HEK293 (cell line): ENCODE measurements around the gene ANO1.

Experiments
- CTCF ChIA-PET: fragments of 350-600 bp; formaldehyde crosslinking; extraction: SDS; loops from one replicate; lab custom pipeline; 2021; ENCODE audit warnings: antibody characterized with exemption; lab: Yijun Ruan, JAX
- POLR2A ChIA-PET: fragments of 300-600 bp; formaldehyde crosslinking; extraction: SDS; loops from one replicate; lab custom pipeline; 2020; ENCODE audit warnings: antibody characterized with exemption, inconsistent platforms; lab: Yijun Ruan, JAX
- H3K27ac ChIP-seq: fragments of 200-500 bp; sonication (Bioruptor generic); 2 replicates; pipeline ENCODE4 v1.5.1; 2014; ENCODE audit warnings: low read depth, low read length, control low read depth, inconsistent platforms; ENCODE audit errors: extremely low read depth
- H3K36me3 ChIP-seq, 2 experiments: fragments of 200-500 bp in 1 of 2; sonication (Bioruptor generic) in 1 of 2; 1 replicate in 1 of 2; 2 replicates in 1 of 2; pipeline ENCODE4 v1.5.1; 2014 to 2017; ENCODE audit warnings: inconsistent platforms in 2 of 2, low read length in 2 of 2; ENCODE audit not compliant: control insufficient read depth in 2 of 2, insufficient read depth in 1 of 2
- H3K4me1 ChIP-seq: fragments of 200-500 bp; sonication (Bioruptor generic); 2 replicates; pipeline ENCODE4 v1.5.1; 2014; ENCODE audit warnings: mild to moderate bottlenecking, low read length, inconsistent platforms; ENCODE audit not compliant: control insufficient read depth, insufficient read depth
- H3K4me3 ChIP-seq: 2 replicates; pipeline ENCODE4 v1.5.1; 2011; ENCODE audit warnings: low read depth, mild to moderate bottlenecking, control low read depth, low read length, moderate library complexity
- H3K9me3 ChIP-seq: fragments of 200-500 bp; sonication (Bioruptor generic); 2 replicates; pipeline ENCODE4 v1.5.1; 2014; ENCODE audit warnings: low read depth, low read length, inconsistent platforms; ENCODE audit not compliant: control insufficient read depth, insufficient read depth
- HOXD13 ChIP-seq: sonication (generic); formaldehyde crosslinking; IDR thresholded peaks from 2 replicates; pipeline ENCODE4 v1.8.0; 2022; ENCODE audit warnings: missing genetic modification reagents, borderline replicate concordance
- WT1 ChIP-seq: fragments of 450-650 bp; formaldehyde crosslinking; IDR thresholded peaks from 2 replicates; pipeline ENCODE4 v1.5.1; 2016; ENCODE audit warnings: missing biosample characterization, missing genetic modification characterization
- ZEB2 ChIP-seq: fragments of 450-650 bp; formaldehyde crosslinking; IDR thresholded peaks from 2 replicates; pipeline ENCODE4 v1.5.1; 2016; ENCODE audit warnings: missing biosample characterization, missing genetic modification characterization
- ZFHX2 ChIP-seq: fragments of 450-650 bp; formaldehyde crosslinking; conservative IDR thresholded peaks from 2 replicates; pipeline ENCODE4 v1.5.1; 2016; ENCODE audit warnings: missing biosample characterization, missing genetic modification characterization
- ZFP69B ChIP-seq: fragments of 450-650 bp; formaldehyde crosslinking; IDR thresholded peaks from 2 replicates; pipeline ENCODE4 v1.5.1; 2016; ENCODE audit warnings: missing biosample characterization, missing genetic modification characterization
- ZNF175 ChIP-seq: fragments of 450-650 bp; formaldehyde crosslinking; IDR thresholded peaks from 2 replicates; pipeline ENCODE4 v1.5.1; 2016; ENCODE audit warnings: missing biosample characterization, missing genetic modification characterization
- ZNF223 ChIP-seq: fragments of 450-650 bp; formaldehyde crosslinking; IDR thresholded peaks from 2 replicates; pipeline ENCODE4 v1.5.1; 2016; ENCODE audit warnings: missing biosample characterization, missing genetic modification characterization
- ZNF24 ChIP-seq: fragments of 450-650 bp; formaldehyde crosslinking; IDR thresholded peaks from 2 replicates; pipeline ENCODE4 v1.5.1; 2016; ENCODE audit warnings: missing biosample characterization, missing genetic modification characterization
- ZNF514 ChIP-seq: fragments of 450-650 bp; formaldehyde crosslinking; IDR thresholded peaks from 2 replicates; pipeline ENCODE4 v1.5.1; 2016; ENCODE audit warnings: missing biosample characterization, missing genetic modification characterization
- ZNF558 ChIP-seq: fragments of 450-650 bp; formaldehyde crosslinking; IDR thresholded peaks from 2 replicates; pipeline ENCODE4 v1.5.1; 2016; ENCODE audit warnings: missing biosample characterization, missing genetic modification characterization
- ZNF561 ChIP-seq: fragments of 450-650 bp; IDR thresholded peaks from 2 replicates; pipeline ENCODE4 v1.5.1; 2018; ENCODE audit warnings: missing biosample characterization, missing genetic modification characterization, borderline replicate concordance
- ZNF600 ChIP-seq: fragments of 450-650 bp; formaldehyde crosslinking; IDR thresholded peaks from 2 replicates; pipeline ENCODE4 v1.5.1; 2016; ENCODE audit warnings: missing biosample characterization, missing genetic modification characterization
- TF ChIP-seq, protein P1 (sequence below): sonication (generic); formaldehyde crosslinking; IDR thresholded peaks from 2 replicates; pipeline ENCODE4 v1.8.1; 2022; ENCODE audit warnings: mild to moderate bottlenecking, moderate library complexity, missing genetic modification reagents
- TF ChIP-seq, protein P2 (sequence below): fragments of 450-650 bp; formaldehyde crosslinking; IDR thresholded peaks from 2 replicates; pipeline ENCODE4 v1.5.1; 2016; ENCODE audit warnings: missing biosample characterization, missing genetic modification characterization
- TF ChIP-seq, protein P3 (sequence below): fragments of 450-650 bp; formaldehyde crosslinking; IDR thresholded peaks from 2 replicates; pipeline ENCODE4 v1.5.1; 2016; ENCODE audit warnings: missing biosample characterization, missing genetic modification characterization
- TF ChIP-seq, protein P4 (sequence below): fragments of 450-650 bp; formaldehyde crosslinking; IDR thresholded peaks from 2 replicates; pipeline ENCODE4 v1.5.1; 2016; ENCODE audit warnings: missing biosample characterization, missing genetic modification characterization
- TF ChIP-seq, protein P5 (sequence below): fragments of 450-650 bp; formaldehyde crosslinking; IDR thresholded peaks from 2 replicates; pipeline ENCODE4 v1.5.1; 2016; ENCODE audit warnings: missing biosample characterization, missing genetic modification characterization, low read depth
- TF ChIP-seq, protein P6 (sequence below): IDR thresholded peaks from 2 replicates; pipeline ENCODE4 v1.6.1; 2011; ENCODE audit warnings: mild to moderate bottlenecking, low read depth, low read length, borderline replicate concordance
- TF ChIP-seq, protein P7 (sequence below): fragments of 450-650 bp; formaldehyde crosslinking; IDR thresholded peaks from 2 replicates; pipeline ENCODE4 v1.5.1; 2016; ENCODE audit warnings: missing biosample characterization, missing genetic modification characterization, borderline replicate concordance

ANO1 gene

DNA sequence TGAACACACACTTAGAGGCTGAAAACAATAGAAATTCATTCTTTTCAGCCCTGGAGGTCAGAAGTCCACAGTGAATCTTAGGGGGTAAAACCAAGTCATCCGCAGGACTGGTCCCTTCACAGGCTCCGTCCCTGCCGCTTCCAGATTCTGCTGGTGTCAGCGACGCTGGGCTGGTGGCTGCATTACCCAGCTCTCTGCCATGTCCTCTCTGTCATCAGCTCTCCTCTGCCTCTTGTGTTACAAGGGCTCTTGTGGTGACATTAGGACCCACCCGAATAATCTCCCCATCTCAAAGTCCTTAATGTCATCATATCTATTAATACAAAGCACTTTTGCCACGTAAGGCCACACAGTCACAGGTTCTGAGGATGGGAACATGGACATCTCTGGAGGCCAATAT lies 47.7 kb upstream of the ANO1 start:
- CTCF ChIA-PET = interaction anchor here (1.0 kb wide), 1 partner anchor 81 kb away, joined by 3 read pairs; no protein-coding TSS in a partner anchor
- Histone ChIP-seq H3K4me1 (no peaks in the 10 kb centered on the region), H3K9me3 (no peaks in the 10 kb centered on the region), H3K4me3 (no peak overlapping the region), H3K27ac (no peak overlapping the region), H3K36me3 (no peaks in the 10 kb centered on the region)
- POLR2A ChIA-PET = no interaction called here
- TF ChIP-seq, protein P1, sequence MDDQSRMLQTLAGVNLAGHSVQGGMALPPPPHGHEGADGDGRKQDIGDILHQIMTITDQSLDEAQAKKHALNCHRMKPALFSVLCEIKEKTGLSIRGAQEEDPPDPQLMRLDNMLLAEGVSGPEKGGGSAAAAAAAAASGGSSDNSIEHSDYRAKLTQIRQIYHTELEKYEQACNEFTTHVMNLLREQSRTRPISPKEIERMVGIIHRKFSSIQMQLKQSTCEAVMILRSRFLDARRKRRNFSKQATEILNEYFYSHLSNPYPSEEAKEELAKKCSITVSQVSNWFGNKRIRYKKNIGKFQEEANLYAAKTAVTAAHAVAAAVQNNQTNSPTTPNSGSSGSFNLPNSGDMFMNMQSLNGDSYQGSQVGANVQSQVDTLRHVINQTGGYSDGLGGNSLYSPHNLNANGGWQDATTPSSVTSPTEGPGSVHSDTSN (CRISPR knock-in tag) = no peak
- no peak for TF ChIP-seq WT1 (tag by site-specific recombination)
- no peak for TF ChIP-seq ZNF514 (tag by site-specific recombination)
- no peak for TF ChIP-seq ZNF24 (tag by site-specific recombination)
- TF ChIP-seq, protein P2, sequence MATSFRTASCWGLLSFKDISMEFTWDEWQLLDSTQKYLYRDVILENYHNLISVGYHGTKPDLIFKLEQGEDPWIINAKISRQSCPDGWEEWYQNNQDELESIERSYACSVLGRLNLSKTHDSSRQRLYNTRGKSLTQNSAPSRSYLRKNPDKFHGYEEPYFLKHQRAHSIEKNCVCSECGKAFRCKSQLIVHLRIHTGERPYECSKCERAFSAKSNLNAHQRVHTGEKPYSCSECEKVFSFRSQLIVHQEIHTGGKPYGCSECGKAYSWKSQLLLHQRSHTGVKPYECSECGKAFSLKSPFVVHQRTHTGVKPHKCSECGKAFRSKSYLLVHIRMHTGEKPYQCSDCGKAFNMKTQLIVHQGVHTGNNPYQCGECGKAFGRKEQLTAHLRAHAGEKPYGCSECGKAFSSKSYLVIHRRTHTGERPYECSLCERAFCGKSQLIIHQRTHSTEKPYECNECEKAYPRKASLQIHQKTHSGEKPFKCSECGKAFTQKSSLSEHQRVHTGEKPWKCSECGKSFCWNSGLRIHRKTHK (tag by site-specific recombination) = no peak
- no peak for TF ChIP-seq ZEB2 (tag by site-specific recombination)
- TF ChIP-seq ZNF558 (tag by site-specific recombination) = no peak
- TF ChIP-seq, protein P3, sequence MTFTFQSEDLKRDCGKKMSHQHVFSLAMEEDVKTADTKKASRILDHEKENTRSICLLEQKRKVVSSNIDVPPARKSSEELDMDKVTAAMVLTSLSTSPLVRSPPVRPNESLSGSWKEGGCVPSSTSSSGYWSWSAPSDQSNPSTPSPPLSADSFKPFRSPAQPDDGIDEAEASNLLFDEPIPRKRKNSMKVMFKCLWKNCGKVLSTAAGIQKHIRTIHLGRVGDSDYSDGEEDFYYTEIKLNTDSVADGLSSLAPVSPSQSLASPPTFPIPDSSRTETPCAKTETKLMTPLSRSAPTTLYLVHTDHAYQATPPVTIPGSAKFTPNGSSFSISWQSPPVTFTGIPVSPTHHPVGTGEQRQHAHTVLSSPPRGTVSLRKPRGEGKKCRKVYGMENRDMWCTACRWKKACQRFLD (tag by site-specific recombination) = no peak
- TF ChIP-seq ZNF600 (tag by site-specific recombination) = no peak
- TF ChIP-seq, protein P4, sequence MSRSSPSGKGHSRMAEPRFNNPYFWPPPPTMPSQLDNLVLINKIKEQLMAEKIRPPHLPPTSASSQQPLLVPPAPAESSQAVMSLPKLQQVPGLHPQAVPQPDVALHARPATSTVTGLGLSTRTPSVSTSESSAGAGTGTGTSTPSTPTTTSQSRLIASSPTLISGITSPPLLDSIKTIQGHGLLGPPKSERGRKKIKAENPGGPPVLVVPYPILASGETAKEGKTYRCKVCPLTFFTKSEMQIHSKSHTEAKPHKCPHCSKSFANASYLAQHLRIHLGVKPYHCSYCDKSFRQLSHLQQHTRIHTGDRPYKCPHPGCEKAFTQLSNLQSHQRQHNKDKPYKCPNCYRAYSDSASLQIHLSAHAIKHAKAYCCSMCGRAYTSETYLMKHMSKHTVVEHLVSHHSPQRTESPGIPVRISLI (tag by site-specific recombination) = no peak
- no peak for TF ChIP-seq HOXD13 (CRISPR knock-in tag)
- TF ChIP-seq ZNF175 = no peak
- TF ChIP-seq ZNF223 (tag by site-specific recombination) = no peak
- TF ChIP-seq, protein P5, sequence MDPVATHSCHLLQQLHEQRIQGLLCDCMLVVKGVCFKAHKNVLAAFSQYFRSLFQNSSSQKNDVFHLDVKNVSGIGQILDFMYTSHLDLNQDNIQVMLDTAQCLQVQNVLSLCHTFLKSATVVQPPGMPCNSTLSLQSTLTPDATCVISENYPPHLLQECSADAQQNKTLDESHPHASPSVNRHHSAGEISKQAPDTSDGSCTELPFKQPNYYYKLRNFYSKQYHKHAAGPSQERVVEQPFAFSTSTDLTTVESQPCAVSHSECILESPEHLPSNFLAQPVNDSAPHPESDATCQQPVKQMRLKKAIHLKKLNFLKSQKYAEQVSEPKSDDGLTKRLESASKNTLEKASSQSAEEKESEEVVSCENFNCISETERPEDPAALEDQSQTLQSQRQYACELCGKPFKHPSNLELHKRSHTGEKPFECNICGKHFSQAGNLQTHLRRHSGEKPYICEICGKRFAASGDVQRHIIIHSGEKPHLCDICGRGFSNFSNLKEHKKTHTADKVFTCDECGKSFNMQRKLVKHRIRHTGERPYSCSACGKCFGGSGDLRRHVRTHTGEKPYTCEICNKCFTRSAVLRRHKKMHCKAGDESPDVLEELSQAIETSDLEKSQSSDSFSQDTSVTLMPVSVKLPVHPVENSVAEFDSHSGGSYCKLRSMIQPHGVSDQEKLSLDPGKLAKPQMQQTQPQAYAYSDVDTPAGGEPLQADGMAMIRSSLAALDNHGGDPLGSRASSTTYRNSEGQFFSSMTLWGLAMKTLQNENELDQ = no peak
- no peak for TF ChIP-seq ZFHX2 (tag by site-specific recombination)
- TF ChIP-seq ZFP69B (tag by site-specific recombination) = no peak
- TF ChIP-seq ZNF561 (tag by site-specific recombination) = no peak
- TF ChIP-seq, protein P6, sequence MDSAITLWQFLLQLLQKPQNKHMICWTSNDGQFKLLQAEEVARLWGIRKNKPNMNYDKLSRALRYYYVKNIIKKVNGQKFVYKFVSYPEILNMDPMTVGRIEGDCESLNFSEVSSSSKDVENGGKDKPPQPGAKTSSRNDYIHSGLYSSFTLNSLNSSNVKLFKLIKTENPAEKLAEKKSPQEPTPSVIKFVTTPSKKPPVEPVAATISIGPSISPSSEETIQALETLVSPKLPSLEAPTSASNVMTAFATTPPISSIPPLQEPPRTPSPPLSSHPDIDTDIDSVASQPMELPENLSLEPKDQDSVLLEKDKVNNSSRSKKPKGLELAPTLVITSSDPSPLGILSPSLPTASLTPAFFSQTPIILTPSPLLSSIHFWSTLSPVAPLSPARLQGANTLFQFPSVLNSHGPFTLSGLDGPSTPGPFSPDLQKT = no peak
- TF ChIP-seq, protein P7, sequence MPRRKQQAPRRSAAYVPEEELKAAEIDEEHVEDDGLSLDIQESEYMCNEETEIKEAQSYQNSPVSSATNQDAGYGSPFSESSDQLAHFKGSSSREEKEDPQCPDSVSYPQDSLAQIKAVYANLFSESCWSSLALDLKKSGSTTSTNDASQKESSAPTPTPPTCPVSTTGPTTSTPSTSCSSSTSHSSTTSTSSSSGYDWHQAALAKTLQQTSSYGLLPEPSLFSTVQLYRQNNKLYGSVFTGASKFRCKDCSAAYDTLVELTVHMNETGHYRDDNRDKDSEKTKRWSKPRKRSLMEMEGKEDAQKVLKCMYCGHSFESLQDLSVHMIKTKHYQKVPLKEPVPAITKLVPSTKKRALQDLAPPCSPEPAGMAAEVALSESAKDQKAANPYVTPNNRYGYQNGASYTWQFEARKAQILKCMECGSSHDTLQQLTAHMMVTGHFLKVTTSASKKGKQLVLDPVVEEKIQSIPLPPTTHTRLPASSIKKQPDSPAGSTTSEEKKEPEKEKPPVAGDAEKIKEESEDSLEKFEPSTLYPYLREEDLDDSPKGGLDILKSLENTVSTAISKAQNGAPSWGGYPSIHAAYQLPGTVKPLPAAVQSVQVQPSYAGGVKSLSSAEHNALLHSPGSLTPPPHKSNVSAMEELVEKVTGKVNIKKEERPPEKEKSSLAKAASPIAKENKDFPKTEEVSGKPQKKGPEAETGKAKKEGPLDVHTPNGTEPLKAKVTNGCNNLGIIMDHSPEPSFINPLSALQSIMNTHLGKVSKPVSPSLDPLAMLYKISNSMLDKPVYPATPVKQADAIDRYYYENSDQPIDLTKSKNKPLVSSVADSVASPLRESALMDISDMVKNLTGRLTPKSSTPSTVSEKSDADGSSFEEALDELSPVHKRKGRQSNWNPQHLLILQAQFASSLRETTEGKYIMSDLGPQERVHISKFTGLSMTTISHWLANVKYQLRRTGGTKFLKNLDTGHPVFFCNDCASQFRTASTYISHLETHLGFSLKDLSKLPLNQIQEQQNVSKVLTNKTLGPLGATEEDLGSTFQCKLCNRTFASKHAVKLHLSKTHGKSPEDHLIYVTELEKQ = no peak
